HCT116 (cell line): Measurements from ENCODE around the gene TINCR. TPM values are rescaled to one million over a fixed set of nuclear protein-coding genes. Genes with fewer than 3 reads are reported as not detected.

Source experiments
- ATAC-seq: fragments of 200-7000 bp; cut with Tn5 transposase; 2 replicates; pipeline ENCODE4 v1.9.1; 2020; ENCODE audit warnings: mild to moderate bottlenecking, moderate library complexity
- BruUV-seq: library from RNA; stranded (reverse); fragments of 400-500 nt; replicated peaks from 2 replicates; lab custom pipeline; 2021; lab: Mats Ljungman, UMichigan
- CTCF ChIA-PET: fragments of 300-600 bp; sonication (Branson Sonifier 250); formaldehyde crosslinking; loops from one replicate; lab custom pipeline; 2021; ENCODE audit warnings: antibody characterized with exemption; lab: Charles Lee
- POLR2A ChIA-PET: fragments of 300-600, 350-600 bp; sonication (Branson Sonifier 250); formaldehyde crosslinking; loops from one replicate; lab custom pipeline; 2021; ENCODE audit warnings: antibody characterized with exemption; lab: Charles Lee
- RAD21 ChIA-PET, 2 experiments: fragments of 300-600 bp; sonication (Branson Sonifier 250); formaldehyde crosslinking; loops; one replicate each; lab custom pipeline; 2023; ENCODE audit warnings: low total read pairs in 2 of 2; ENCODE audit not compliant: uncharacterized antibody in 2 of 2, unreplicated experiment in 2 of 2, low non-redundant PET in 1 of 2; lab: Charles Lee
- DNase-seq: peaks from one replicate; pipeline ENCODE4 v3.0.0-alpha.2; 2010; ENCODE audit warnings: low read depth, low spot score
- H2AFZ ChIP-seq: fragments of 200-600 bp; shearing (Covaris generic), sonication (generic); 2 replicates; pipeline ENCODE4 v1.6.1; 2017; ENCODE audit warnings: low read depth, mixed run types, mixed read lengths, antibody characterized with exemption, low read length; ENCODE audit not compliant: poor library complexity, severe bottlenecking
- H3K27ac ChIP-seq: 2 replicates; pipeline ENCODE4 v1.5.1; 2012; ENCODE audit warnings: low read depth, low read length
- H3K27me3 ChIP-seq: fragments of 200-600 bp; sonication (generic); 2 replicates; pipeline ENCODE4 v1.6.1; 2016; ENCODE audit warnings: mixed run types, low read length, mixed read lengths; ENCODE audit not compliant: insufficient read depth
- H3K36me3 ChIP-seq, 2 experiments: fragments of 200-500 bp in 1 of 2; fragments of 200-600 bp in 1 of 2; sonication (Bioruptor generic) in 1 of 2; sonication (generic) in 1 of 2; 2 replicates each; pipeline versions ENCODE4 v1.5.1 to v1.6.1; 2014 to 2016; ENCODE audit warnings: low read length in 2 of 2, inconsistent platforms in 1 of 2, mixed read lengths in 1 of 2, mixed run types in 1 of 2; ENCODE audit not compliant: insufficient read depth in 2 of 2, control insufficient read depth in 1 of 2
- H3K4me1 ChIP-seq, 2 experiments: fragments of 200-600 bp in 1 of 2; sonication (generic) in 1 of 2; 2 replicates each; pipeline versions ENCODE4 v1.5.1 to v1.6.1; 2012 to 2017; ENCODE audit warnings: low read length in 2 of 2, inconsistent platforms in 1 of 2, mild to moderate bottlenecking in 1 of 2, mixed read lengths in 1 of 2, mixed run types in 1 of 2, moderate library complexity in 1 of 2; ENCODE audit not compliant: insufficient read depth in 2 of 2, control insufficient read depth in 1 of 2
- H3K4me2 ChIP-seq: fragments of 200-600 bp; sonication (generic); 2 replicates; pipeline ENCODE4 v1.6.1; 2017; ENCODE audit warnings: mixed run types, low read length, mixed read lengths
- H3K4me3 ChIP-seq, 2 experiments: fragments of 200-600 bp in 1 of 2; sonication (generic) in 1 of 2; replicated peaks in 1 of 2; 2 replicates each; pipeline ENCODE4 v1.5.1; 2011 to 2016; ENCODE audit warnings: low read length in 2 of 2, control low read depth in 1 of 2, low read depth in 1 of 2, mild to moderate bottlenecking in 1 of 2, mixed read lengths in 1 of 2, mixed run types in 1 of 2
- H3K79me2 ChIP-seq: fragments of 200-600 bp; sonication (generic); 2 replicates; pipeline ENCODE4 v1.6.1; 2017; ENCODE audit warnings: mild to moderate bottlenecking, mixed run types, low read length, moderate library complexity, mixed read lengths; ENCODE audit not compliant: insufficient read depth
- H3K9ac ChIP-seq: fragments of 200-600 bp; sonication (generic); 2 replicates; pipeline ENCODE4 v1.6.1; 2016; ENCODE audit warnings: low read length, mixed read lengths
- H3K9me2 ChIP-seq: fragments of 200-600 bp; sonication (generic), shearing (Covaris generic); 2 replicates; pipeline ENCODE4 v1.6.1; 2017; ENCODE audit warnings: mixed run types, mild to moderate bottlenecking, moderate library complexity; ENCODE audit not compliant: insufficient read depth
- H3K9me3 ChIP-seq, 2 experiments: fragments of 200-500 bp in 1 of 2; fragments of 200-600 bp in 1 of 2; sonication (Bioruptor generic) in 1 of 2; sonication (generic) in 1 of 2; 2 replicates each; pipeline ENCODE4 v1.6.1; 2014 to 2017; ENCODE audit warnings: low read length in 2 of 2, mixed read lengths in 2 of 2, inconsistent platforms in 1 of 2, low read depth in 1 of 2, mild to moderate bottlenecking in 1 of 2, mixed run types in 1 of 2, moderate library complexity in 1 of 2; ENCODE audit not compliant: control insufficient read depth in 1 of 2, insufficient read depth in 1 of 2
- H4K20me1 ChIP-seq: fragments of 200-600 bp; sonication (generic), shearing (Covaris generic); 2 replicates; pipeline ENCODE4 v1.6.1; 2017; ENCODE audit warnings: mixed run types, mild to moderate bottlenecking, moderate library complexity; ENCODE audit not compliant: insufficient read depth
- ATF3 ChIP-seq: IDR thresholded peaks from 2 replicates; pipeline ENCODE4 v1.6.1; 2012
- CBX3 ChIP-seq: IDR thresholded peaks from 2 replicates; pipeline ENCODE4 v1.6.1; 2012; ENCODE audit warnings: low read depth
- CEBPB ChIP-seq: IDR thresholded peaks from 2 replicates; pipeline ENCODE4 v1.6.1; 2012; ENCODE audit warnings: low read depth
- EGR1 ChIP-seq: IDR thresholded peaks from 2 replicates; pipeline ENCODE4 v1.6.1; 2012; ENCODE audit warnings: low read depth
- ELF1 ChIP-seq: IDR thresholded peaks from 2 replicates; pipeline ENCODE4 v1.6.1; 2012; ENCODE audit warnings: low read depth, borderline replicate concordance
- EZH2 ChIP-seq: fragments of 200-600 bp; sonication (generic); IDR thresholded peaks from 2 replicates; pipeline ENCODE4 v1.6.1; 2017; ENCODE audit warnings: antibody characterized with exemption, mixed run types
- FOSL1 ChIP-seq: IDR thresholded peaks from 2 replicates; pipeline ENCODE4 v1.6.1; 2012; ENCODE audit warnings: low read depth
- JUND ChIP-seq: IDR thresholded peaks from 2 replicates; pipeline ENCODE4 v1.6.1; 2012
- RAD21 ChIP-seq: IDR thresholded peaks from 2 replicates; pipeline ENCODE4 v1.6.1; 2012; ENCODE audit warnings: low read depth, mild to moderate bottlenecking
- SIN3A ChIP-seq: IDR thresholded peaks from 2 replicates; pipeline ENCODE4 v1.6.1; 2012; ENCODE audit warnings: low read depth
- SP1 ChIP-seq: IDR thresholded peaks from 2 replicates; pipeline ENCODE4 v1.6.1; 2012; ENCODE audit warnings: low read depth
- SRF ChIP-seq: IDR thresholded peaks from 2 replicates; pipeline ENCODE4 v1.6.1; 2012; ENCODE audit warnings: low read depth
- TCF7L2 ChIP-seq: IDR thresholded peaks from 2 replicates; pipeline ENCODE4 v1.7.0; 2011; ENCODE audit warnings: borderline replicate concordance, inconsistent platforms; ENCODE audit not compliant: insufficient read depth, insufficient read length; ENCODE audit errors: extremely low read depth
- ZFX ChIP-seq: fragments of 450-650 bp; IDR thresholded peaks from 2 replicates; pipeline ENCODE4 v1.6.1; 2017
- intact Hi-C: fragments of 100-400 bp; cut with micrococcal nuclease; formaldehyde crosslinking; loops from 2 replicates; pipeline ENCODE4 v1.10.0; 2022
- total RNA-seq: library from RNA; stranded (reverse); gene quantifications from one replicate; pipeline ENCODE4 v1.2.1, GENCODE V29; 2021; ENCODE audit not compliant: unreplicated experiment
- TF ChIP-seq, protein P1 (sequence below), 3 experiments: fragments of 200-600 bp in 1 of 3; sonication (generic) in 1 of 3; IDR thresholded peaks in 2 of 3; conservative IDR thresholded peaks in 1 of 3; 2 replicates each; pipeline ENCODE4 v1.5.1; 2012 to 2017; ENCODE audit warnings: low read depth in 2 of 3, low read length in 2 of 3, antibody characterized with exemption in 1 of 3, borderline replicate concordance in 1 of 3, control low read depth in 1 of 3, mild to moderate bottlenecking in 1 of 3, mixed read lengths in 1 of 3, mixed run types in 1 of 3, moderate library complexity in 1 of 3; ENCODE audit not compliant: insufficient read depth in 1 of 3
- TF ChIP-seq, protein P2 (sequence below): IDR thresholded peaks from 2 replicates; pipeline ENCODE4 v1.6.1; 2012; ENCODE audit warnings: low read depth
- TF ChIP-seq, protein P3 (sequence below): IDR thresholded peaks from 2 replicates; pipeline ENCODE4 v1.6.1; 2011; ENCODE audit warnings: mild to moderate bottlenecking, low read length, moderate library complexity; ENCODE audit not compliant: insufficient replicate concordance; ENCODE audit errors: extremely low read depth

TINCR gene
- total RNA-seq, 1 experiment from 2014 or later: 6.1 TPM

- CTCF ChIA-PET: no interaction called here
- Histone ChIP-seq H3K9me3 (no peaks in the 10 kb centered on the region), H2AFZ (no peak overlapping the region), H3K36me3 (peaks cover 69 to 74% of the 10 kb centered on the region in 2 experiments), H3K4me2 (no peak overlapping the region), H3K4me1 (no peaks in the 10 kb centered on the region), H3K27me3 (no peaks in the 10 kb centered on the region), H3K9ac (no peak overlapping the region)
- intact Hi-C loops: no loop called here
- ATAC-seq: no peak
- TF ChIP-seq, protein P1, sequence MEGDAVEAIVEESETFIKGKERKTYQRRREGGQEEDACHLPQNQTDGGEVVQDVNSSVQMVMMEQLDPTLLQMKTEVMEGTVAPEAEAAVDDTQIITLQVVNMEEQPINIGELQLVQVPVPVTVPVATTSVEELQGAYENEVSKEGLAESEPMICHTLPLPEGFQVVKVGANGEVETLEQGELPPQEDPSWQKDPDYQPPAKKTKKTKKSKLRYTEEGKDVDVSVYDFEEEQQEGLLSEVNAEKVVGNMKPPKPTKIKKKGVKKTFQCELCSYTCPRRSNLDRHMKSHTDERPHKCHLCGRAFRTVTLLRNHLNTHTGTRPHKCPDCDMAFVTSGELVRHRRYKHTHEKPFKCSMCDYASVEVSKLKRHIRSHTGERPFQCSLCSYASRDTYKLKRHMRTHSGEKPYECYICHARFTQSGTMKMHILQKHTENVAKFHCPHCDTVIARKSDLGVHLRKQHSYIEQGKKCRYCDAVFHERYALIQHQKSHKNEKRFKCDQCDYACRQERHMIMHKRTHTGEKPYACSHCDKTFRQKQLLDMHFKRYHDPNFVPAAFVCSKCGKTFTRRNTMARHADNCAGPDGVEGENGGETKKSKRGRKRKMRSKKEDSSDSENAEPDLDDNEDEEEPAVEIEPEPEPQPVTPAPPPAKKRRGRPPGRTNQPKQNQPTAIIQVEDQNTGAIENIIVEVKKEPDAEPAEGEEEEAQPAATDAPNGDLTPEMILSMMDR (IDR thresholded peaks at IDR 0.05 in 2 of 3, conservative IDR thresholded peaks at IDR 0.05 in 1 of 3; ENCODE audit: borderline replicate concordance in 1 of 3, insufficient read depth in 1 of 3, low read depth in 2 of 3, low read length in 2 of 3): no peak
- TF ChIP-seq, protein P2, sequence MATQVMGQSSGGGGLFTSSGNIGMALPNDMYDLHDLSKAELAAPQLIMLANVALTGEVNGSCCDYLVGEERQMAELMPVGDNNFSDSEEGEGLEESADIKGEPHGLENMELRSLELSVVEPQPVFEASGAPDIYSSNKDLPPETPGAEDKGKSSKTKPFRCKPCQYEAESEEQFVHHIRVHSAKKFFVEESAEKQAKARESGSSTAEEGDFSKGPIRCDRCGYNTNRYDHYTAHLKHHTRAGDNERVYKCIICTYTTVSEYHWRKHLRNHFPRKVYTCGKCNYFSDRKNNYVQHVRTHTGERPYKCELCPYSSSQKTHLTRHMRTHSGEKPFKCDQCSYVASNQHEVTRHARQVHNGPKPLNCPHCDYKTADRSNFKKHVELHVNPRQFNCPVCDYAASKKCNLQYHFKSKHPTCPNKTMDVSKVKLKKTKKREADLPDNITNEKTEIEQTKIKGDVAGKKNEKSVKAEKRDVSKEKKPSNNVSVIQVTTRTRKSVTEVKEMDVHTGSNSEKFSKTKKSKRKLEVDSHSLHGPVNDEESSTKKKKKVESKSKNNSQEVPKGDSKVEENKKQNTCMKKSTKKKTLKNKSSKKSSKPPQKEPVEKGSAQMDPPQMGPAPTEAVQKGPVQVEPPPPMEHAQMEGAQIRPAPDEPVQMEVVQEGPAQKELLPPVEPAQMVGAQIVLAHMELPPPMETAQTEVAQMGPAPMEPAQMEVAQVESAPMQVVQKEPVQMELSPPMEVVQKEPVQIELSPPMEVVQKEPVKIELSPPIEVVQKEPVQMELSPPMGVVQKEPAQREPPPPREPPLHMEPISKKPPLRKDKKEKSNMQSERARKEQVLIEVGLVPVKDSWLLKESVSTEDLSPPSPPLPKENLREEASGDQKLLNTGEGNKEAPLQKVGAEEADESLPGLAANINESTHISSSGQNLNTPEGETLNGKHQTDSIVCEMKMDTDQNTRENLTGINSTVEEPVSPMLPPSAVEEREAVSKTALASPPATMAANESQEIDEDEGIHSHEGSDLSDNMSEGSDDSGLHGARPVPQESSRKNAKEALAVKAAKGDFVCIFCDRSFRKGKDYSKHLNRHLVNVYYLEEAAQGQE: no peak
- TF ChIP-seq TCF7L2 (no peak), CBX3 (no peak), CEBPB (no peak), ELF1 (no peak), FOSL1 (no peak), JUND (no peak), ATF3 (no peak), EZH2 (no peak), ZFX (no peak), SP1 (no peak), SRF (no peak), SIN3A (no peak), EGR1 (no peak), RAD21 (no peak)
- TF ChIP-seq, protein P3, sequence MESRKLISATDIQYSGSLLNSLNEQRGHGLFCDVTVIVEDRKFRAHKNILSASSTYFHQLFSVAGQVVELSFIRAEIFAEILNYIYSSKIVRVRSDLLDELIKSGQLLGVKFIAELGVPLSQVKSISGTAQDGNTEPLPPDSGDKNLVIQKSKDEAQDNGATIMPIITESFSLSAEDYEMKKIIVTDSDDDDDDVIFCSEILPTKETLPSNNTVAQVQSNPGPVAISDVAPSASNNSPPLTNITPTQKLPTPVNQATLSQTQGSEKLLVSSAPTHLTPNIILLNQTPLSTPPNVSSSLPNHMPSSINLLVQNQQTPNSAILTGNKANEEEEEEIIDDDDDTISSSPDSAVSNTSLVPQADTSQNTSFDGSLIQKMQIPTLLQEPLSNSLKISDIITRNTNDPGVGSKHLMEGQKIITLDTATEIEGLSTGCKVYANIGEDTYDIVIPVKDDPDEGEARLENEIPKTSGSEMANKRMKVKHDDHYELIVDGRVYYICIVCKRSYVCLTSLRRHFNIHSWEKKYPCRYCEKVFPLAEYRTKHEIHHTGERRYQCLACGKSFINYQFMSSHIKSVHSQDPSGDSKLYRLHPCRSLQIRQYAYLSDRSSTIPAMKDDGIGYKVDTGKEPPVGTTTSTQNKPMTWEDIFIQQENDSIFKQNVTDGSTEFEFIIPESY: no peak
- TF ChIP-seq, all 23 proteins: peak for 0
- ChIA-PET POLR2A (no interaction called here), RAD21 (no interaction called here)
- Histone ChIP-seq H3K27ac (no peak overlapping the region), H3K79me2 (peaks cover 81% of the 10 kb centered on the region), H3K9me2 (no peaks in the 10 kb centered on the region), H4K20me1 (peaks cover 7% of the 10 kb centered on the region; the same call in 1 of the 2 replicates), H3K4me3 (no peak overlapping the region)
- DNase-seq: no peak
- no TSS peak for BruUV-seq
Observed at GRCh38 chr19:5605362-5605761, 37.6 kb upstream of the TINCR start.
